H1 (cell line): ENCODE measurements around the gene MYPN. TPM values are rescaled to one million over a fixed set of nuclear protein-coding genes. Genes with fewer than 3 reads are reported as not detected.

Source experiments
- CEBPB ChIP-seq: IDR thresholded peaks from 2 replicates; pipeline ENCODE4 v1.6.1; 2012; ENCODE audit warnings: low read depth, low read length
- HDAC2 ChIP-seq, 2 experiments: fragments of 300-600 bp in 1 of 2; sonication (generic) in 1 of 2; IDR thresholded peaks; 2 replicates each; pipeline ENCODE4 v1.6.1; 2011 to 2012; ENCODE audit warnings: low read depth in 2 of 2, low read length in 2 of 2, mild to moderate bottlenecking in 2 of 2, moderate library complexity in 2 of 2, borderline replicate concordance in 1 of 2, inconsistent platforms in 1 of 2
- POLR2A ChIP-seq, 2 experiments: IDR thresholded peaks; 1 replicate in 1 of 2; 2 replicates in 1 of 2; pipeline ENCODE4 v1.6.1; 2011; ENCODE audit warnings: low read depth in 2 of 2, low read length in 2 of 2, mild to moderate bottlenecking in 2 of 2; ENCODE audit errors: control extremely low read depth in 1 of 2
- SIX5 ChIP-seq: IDR thresholded peaks from 2 replicates; pipeline ENCODE4 v1.6.1; 2011; ENCODE audit warnings: mild to moderate bottlenecking, low read depth, low read length
- ZNF274 ChIP-seq: IDR thresholded peaks from 2 replicates; pipeline ENCODE4 v1.7.0; 2012; ENCODE audit warnings: low read length, borderline replicate concordance; ENCODE audit errors: extremely low read depth
- polyA plus RNA-seq, 7 experiments: library from polyadenylated mRNA; depleted of rRNA in 3 of 7; stranded (reverse) in 5 of 7; unstranded in 2 of 7; fragments of >200 nt in 5 of 7; fragments of 200-250 nt in 2 of 7; gene quantifications; 1 replicate in 5 of 7; 2 replicates in 1 of 7; 4 replicates in 1 of 7; pipeline versions ENCODE4 v1.2.1 to v1.2.3, GENCODE V29; 2011 to 2013; ENCODE audit warnings: missing spikeins in 2 of 7, mixed read lengths in 2 of 7
- total RNA-seq: library from RNA; stranded (reverse); fragmentation: NEBNext Ultra II Directional; extraction: Animal tissue kit (Norgen Biotek cat#: 25700); gene quantifications from 2 replicates; pipeline ENCODE4 v1.2.1, GENCODE V29; 2021
- TF ChIP-seq, protein P1 (sequence below): fragments of 300-600 bp; sonication (generic); IDR thresholded peaks from 2 replicates; pipeline ENCODE4 v1.7.1; 2012; ENCODE audit warnings: low read length, moderate library complexity, mild to moderate bottlenecking, inconsistent platforms; ENCODE audit not compliant: insufficient replicate concordance
- TF ChIP-seq, protein P2 (sequence below): IDR thresholded peaks from 2 replicates; pipeline ENCODE4 v1.6.1; 2011; ENCODE audit warnings: low read depth, mild to moderate bottlenecking, low read length; ENCODE audit not compliant: insufficient read depth

Gene MYPN
- total and polyA plus RNA-seq, 2 of the 8 experiments (the other 6 are each of a cell fraction or from before 2014, with no cell fraction given) = not detected

DNA sequence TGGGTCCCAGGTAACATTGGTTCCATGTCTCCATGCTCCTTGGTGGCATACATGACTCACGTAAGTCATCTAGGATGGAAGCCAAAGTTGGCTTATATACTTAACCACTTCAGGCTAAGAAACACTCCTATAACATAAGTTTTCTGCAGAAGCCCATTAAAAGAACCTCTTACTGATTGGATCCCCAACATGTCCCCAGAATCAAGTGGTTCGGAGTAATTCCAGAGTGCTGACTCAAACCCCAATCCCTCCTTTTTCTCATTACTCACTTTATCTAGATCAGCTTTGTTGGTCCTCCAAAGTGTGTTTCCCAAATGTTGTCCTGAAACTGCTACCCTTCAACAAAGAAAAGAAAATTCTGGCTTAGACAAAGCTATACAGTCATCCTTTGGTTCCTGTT lies 132.8 kb downstream of the MYPN start (continued):
- TF ChIP-seq, protein P1, sequence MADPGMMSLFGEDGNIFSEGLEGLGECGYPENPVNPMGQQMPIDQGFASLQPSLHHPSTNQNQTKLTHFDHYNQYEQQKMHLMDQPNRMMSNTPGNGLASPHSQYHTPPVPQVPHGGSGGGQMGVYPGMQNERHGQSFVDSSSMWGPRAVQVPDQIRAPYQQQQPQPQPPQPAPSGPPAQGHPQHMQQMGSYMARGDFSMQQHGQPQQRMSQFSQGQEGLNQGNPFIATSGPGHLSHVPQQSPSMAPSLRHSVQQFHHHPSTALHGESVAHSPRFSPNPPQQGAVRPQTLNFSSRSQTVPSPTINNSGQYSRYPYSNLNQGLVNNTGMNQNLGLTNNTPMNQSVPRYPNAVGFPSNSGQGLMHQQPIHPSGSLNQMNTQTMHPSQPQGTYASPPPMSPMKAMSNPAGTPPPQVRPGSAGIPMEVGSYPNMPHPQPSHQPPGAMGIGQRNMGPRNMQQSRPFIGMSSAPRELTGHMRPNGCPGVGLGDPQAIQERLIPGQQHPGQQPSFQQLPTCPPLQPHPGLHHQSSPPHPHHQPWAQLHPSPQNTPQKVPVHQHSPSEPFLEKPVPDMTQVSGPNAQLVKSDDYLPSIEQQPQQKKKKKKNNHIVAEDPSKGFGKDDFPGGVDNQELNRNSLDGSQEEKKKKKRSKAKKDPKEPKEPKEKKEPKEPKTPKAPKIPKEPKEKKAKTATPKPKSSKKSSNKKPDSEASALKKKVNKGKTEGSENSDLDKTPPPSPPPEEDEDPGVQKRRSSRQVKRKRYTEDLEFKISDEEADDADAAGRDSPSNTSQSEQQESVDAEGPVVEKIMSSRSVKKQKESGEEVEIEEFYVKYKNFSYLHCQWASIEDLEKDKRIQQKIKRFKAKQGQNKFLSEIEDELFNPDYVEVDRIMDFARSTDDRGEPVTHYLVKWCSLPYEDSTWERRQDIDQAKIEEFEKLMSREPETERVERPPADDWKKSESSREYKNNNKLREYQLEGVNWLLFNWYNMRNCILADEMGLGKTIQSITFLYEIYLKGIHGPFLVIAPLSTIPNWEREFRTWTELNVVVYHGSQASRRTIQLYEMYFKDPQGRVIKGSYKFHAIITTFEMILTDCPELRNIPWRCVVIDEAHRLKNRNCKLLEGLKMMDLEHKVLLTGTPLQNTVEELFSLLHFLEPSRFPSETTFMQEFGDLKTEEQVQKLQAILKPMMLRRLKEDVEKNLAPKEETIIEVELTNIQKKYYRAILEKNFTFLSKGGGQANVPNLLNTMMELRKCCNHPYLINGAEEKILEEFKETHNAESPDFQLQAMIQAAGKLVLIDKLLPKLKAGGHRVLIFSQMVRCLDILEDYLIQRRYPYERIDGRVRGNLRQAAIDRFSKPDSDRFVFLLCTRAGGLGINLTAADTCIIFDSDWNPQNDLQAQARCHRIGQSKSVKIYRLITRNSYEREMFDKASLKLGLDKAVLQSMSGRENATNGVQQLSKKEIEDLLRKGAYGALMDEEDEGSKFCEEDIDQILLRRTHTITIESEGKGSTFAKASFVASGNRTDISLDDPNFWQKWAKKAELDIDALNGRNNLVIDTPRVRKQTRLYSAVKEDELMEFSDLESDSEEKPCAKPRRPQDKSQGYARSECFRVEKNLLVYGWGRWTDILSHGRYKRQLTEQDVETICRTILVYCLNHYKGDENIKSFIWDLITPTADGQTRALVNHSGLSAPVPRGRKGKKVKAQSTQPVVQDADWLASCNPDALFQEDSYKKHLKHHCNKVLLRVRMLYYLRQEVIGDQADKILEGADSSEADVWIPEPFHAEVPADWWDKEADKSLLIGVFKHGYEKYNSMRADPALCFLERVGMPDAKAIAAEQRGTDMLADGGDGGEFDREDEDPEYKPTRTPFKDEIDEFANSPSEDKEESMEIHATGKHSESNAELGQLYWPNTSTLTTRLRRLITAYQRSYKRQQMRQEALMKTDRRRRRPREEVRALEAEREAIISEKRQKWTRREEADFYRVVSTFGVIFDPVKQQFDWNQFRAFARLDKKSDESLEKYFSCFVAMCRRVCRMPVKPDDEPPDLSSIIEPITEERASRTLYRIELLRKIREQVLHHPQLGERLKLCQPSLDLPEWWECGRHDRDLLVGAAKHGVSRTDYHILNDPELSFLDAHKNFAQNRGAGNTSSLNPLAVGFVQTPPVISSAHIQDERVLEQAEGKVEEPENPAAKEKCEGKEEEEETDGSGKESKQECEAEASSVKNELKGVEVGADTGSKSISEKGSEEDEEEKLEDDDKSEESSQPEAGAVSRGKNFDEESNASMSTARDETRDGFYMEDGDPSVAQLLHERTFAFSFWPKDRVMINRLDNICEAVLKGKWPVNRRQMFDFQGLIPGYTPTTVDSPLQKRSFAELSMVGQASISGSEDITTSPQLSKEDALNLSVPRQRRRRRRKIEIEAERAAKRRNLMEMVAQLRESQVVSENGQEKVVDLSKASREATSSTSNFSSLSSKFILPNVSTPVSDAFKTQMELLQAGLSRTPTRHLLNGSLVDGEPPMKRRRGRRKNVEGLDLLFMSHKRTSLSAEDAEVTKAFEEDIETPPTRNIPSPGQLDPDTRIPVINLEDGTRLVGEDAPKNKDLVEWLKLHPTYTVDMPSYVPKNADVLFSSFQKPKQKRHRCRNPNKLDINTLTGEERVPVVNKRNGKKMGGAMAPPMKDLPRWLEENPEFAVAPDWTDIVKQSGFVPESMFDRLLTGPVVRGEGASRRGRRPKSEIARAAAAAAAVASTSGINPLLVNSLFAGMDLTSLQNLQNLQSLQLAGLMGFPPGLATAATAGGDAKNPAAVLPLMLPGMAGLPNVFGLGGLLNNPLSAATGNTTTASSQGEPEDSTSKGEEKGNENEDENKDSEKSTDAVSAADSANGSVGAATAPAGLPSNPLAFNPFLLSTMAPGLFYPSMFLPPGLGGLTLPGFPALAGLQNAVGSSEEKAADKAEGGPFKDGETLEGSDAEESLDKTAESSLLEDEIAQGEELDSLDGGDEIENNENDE = no peak
- TF ChIP-seq HDAC2 (IDR thresholded peaks at IDR 0.05; ENCODE audit: borderline replicate concordance in 1 of 2, low read depth in 2 of 2, low read length in 2 of 2) (no peak), ZNF274 (no peak), POLR2A (IDR thresholded peaks at IDR 0.05; ENCODE audit: control extremely low read depth in 1 of 2, low read depth in 2 of 2, low read length in 2 of 2) (no peak), SIX5 (no peak), CEBPB (no peak)
- TF ChIP-seq, protein P2, sequence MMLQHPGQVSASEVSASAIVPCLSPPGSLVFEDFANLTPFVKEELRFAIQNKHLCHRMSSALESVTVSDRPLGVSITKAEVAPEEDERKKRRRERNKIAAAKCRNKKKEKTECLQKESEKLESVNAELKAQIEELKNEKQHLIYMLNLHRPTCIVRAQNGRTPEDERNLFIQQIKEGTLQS = no peak
- TF ChIP-seq, all 59 proteins: peak for 0
